Stimulated activated CD8-positive, alpha-beta memory T cell treated with anti-CD3 and anti-CD28 coated beads, Interleukin-15, amount 100 ng/mL, for 1 hour (primary cell): ENCODE measurements around the gene OR10J5.
"Not testable (repeated sequence)": the region's sequence is repeated elsewhere in the genome, so short reads cannot be mapped to it uniquely, and the experiment has no call there.

Experiments used
- DNase-seq: peaks from one replicate; pipeline ENCODE4 v3.0.0-alpha.2; 2020; ENCODE audit warnings: low read depth

The OR10J5 gene

GRCh38 chr1:159535907-159536306, at the start of gene OR10J5:
Gene OR10J5 (minus strand): TSS chr1:159536007. CDS start chr1:159536007, 0 bp downstream.
- no peak for DNase-seq

- no peak for DNase-seq
These were observed 48.7 kb upstream of the OR10J5 start for GRCh38 chr1:159584536-159584935.

- DNase-seq, result no peak
These were observed 45.6 kb upstream of the OR10J5 start for GRCh38 chr1:159581422-159581821.

GRCh38 chr1:159580340-159580739, 44.5 kb upstream of the OR10J5 start:
- DNase-seq, result no peak

- DNase-seq, result no peak
These were observed 41.6 kb upstream of the OR10J5 start for GRCh38 chr1:159577446-159577845.

GRCh38 chr1:159562680-159563079, 26.9 kb upstream of the OR10J5 start:
- DNase-seq, result no peak

GRCh38 chr1:159561497-159561896, 25.7 kb upstream of the OR10J5 start:
- DNase-seq, result no peak

GRCh38 chr1:159560599-159560998, 24.8 kb upstream of the OR10J5 start:
- DNase-seq, result no peak

- DNase-seq, result no peak
These were observed 21.1 kb upstream of the OR10J5 start for GRCh38 chr1:159556931-159557369.

- no peak for DNase-seq
These were observed 18.9 kb upstream of the OR10J5 start for GRCh38 chr1:159554696-159555095.

- no peak for DNase-seq
These were observed 18.5 kb upstream of the OR10J5 start for GRCh38 chr1:159554261-159554660.

GRCh38 chr1:159548126-159548525, 12.3 kb upstream of the OR10J5 start:
- DNase-seq, result no peak

GRCh38 chr1:159532922-159533321, 2.9 kb downstream of the OR10J5 start:
- DNase-seq, result no peak

- DNase-seq, result not testable (repeated sequence)
These were observed 11.0 kb downstream of the OR10J5 start for GRCh38 chr1:159524792-159525191.

- DNase-seq, result no peak
These were observed 25.6 kb downstream of the OR10J5 start for GRCh38 chr1:159510229-159510541.

- no peak for DNase-seq
These were observed 26.2 kb downstream of the OR10J5 start for GRCh38 chr1:159509440-159510228.

GRCh38 chr1:159508951-159509350, 26.9 kb downstream of the OR10J5 start:
- no peak for DNase-seq

- no peak for DNase-seq
These were observed 30.1 kb downstream of the OR10J5 start for GRCh38 chr1:159505676-159506075.

- DNase-seq, result no peak
These were observed 34.7 kb downstream of the OR10J5 start for GRCh38 chr1:159501082-159501481.

- not testable (repeated sequence) for DNase-seq
These were observed 41.1 kb downstream of the OR10J5 start for GRCh38 chr1:159494513-159495210.

GRCh38 chr1:159493354-159493753, 42.5 kb downstream of the OR10J5 start:
- DNase-seq, result no peak

GRCh38 chr1:159492575-159493323, 43.1 kb downstream of the OR10J5 start:
- no peak for DNase-seq
